NCI-H2227 treated with DMSO at 0.1 percent for 48 hours (cell line): Measurements from ENCODE around the gene AAR2.

Experiments
- DNase-seq: peaks from one replicate; lab custom pipeline; 2025; lab: John Stamatoyannopoulos, UW

The AAR2 gene

GRCh38 chr20:36279776-36280175, 43.5 kb downstream of the AAR2 start:
- no peak for DNase-seq

GRCh38 chr20:36281785-36282380, 45.6 kb downstream of the AAR2 start:
- DNase-seq = no peak

- no peak for DNase-seq
Observed at GRCh38 chr20:36284751-36285150, 48.5 kb downstream of the AAR2 start.

GRCh38 chr20:36285746-36286447, 49.6 kb downstream of the AAR2 start:
- no peak for DNase-seq

GRCh38 chr20:36297656-36298055, 61.4 kb downstream of the AAR2 start:
- DNase-seq = no peak

GRCh38 chr20:36298061-36298460, 61.8 kb downstream of the AAR2 start:
- DNase-seq = no peak

GRCh38 chr20:36298795-36299339, 62.6 kb downstream of the AAR2 start:
- DNase-seq = no peak

- no peak for DNase-seq
Observed at GRCh38 chr20:36299459-36299858, 63.2 kb downstream of the AAR2 start.

GRCh38 chr20:36301359-36302119, 65.3 kb downstream of the AAR2 start:
- no peak for DNase-seq

GRCh38 chr20:36303020-36303595, 66.8 kb downstream of the AAR2 start:
- DNase-seq = no peak

GRCh38 chr20:36303831-36304230, 67.6 kb downstream of the AAR2 start:
- no peak for DNase-seq

GRCh38 chr20:36304786-36305495, 68.7 kb downstream of the AAR2 start:
- no peak for DNase-seq

- DNase-seq = no peak
Observed at GRCh38 chr20:36305602-36306551, 69.6 kb downstream of the AAR2 start, which contains the start of gene DLGAP4. DLGAP4 (plus strand) TSS chr20:36306339; CDS start chr20:36431718, 125,379 bp downstream.
